ENCODE data around the gene SLC25A47.

Gene SLC25A47

GRCh38 chr14:100320157-100320856 lies 2.8 kb upstream of the SLC25A47 start:
- Histone ChIP-seq H3K4me2 (ENCODE audit: low read depth, low read length) (no peak overlapping the region), H3K79me2 (ENCODE audit: low read length) (no peaks in the 10 kb centered on the region), H3K4me1 (ENCODE audit: low read length) (no peaks in the 10 kb centered on the region), H4K20me1 (ENCODE audit: insufficient read depth, low read length) (no peaks in the 10 kb centered on the region), H3K27me3 (replicated peaks; ENCODE audit: insufficient read depth, low read length) (no peaks in the 10 kb centered on the region), H3K9ac (ENCODE audit: low read length) (no peak overlapping the region), H3K4me3 (ENCODE audit: low read length) (no peak overlapping the region), H3F3A (ENCODE audit: insufficient read depth, low read length) (no peaks in the 10 kb centered on the region), H3K27ac (ENCODE audit: low read length) (no peak overlapping the region), H3K9me3 (replicated peaks; ENCODE audit: insufficient read depth, low read length) (no peaks in the 10 kb centered on the region), H3K36me3 (replicated peaks; ENCODE audit: insufficient read depth, low read length) (no peaks in the 10 kb centered on the region), H3K9me2 (replicated peaks; ENCODE audit: insufficient read depth, low read length) (no peaks in the 10 kb centered on the region), H2AFZ (ENCODE audit: low read length) (no peak overlapping the region)
- no peak for TF ChIP-seq EZH2 (optimal IDR thresholded peaks at IDR 0.05; ENCODE audit: low read depth, low read length)
- TF ChIP-seq, protein P1, sequence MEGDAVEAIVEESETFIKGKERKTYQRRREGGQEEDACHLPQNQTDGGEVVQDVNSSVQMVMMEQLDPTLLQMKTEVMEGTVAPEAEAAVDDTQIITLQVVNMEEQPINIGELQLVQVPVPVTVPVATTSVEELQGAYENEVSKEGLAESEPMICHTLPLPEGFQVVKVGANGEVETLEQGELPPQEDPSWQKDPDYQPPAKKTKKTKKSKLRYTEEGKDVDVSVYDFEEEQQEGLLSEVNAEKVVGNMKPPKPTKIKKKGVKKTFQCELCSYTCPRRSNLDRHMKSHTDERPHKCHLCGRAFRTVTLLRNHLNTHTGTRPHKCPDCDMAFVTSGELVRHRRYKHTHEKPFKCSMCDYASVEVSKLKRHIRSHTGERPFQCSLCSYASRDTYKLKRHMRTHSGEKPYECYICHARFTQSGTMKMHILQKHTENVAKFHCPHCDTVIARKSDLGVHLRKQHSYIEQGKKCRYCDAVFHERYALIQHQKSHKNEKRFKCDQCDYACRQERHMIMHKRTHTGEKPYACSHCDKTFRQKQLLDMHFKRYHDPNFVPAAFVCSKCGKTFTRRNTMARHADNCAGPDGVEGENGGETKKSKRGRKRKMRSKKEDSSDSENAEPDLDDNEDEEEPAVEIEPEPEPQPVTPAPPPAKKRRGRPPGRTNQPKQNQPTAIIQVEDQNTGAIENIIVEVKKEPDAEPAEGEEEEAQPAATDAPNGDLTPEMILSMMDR (IDR thresholded peaks at IDR 0.05; ENCODE audit: low read length): no peak
- no peak for DNase-seq

DNA sequence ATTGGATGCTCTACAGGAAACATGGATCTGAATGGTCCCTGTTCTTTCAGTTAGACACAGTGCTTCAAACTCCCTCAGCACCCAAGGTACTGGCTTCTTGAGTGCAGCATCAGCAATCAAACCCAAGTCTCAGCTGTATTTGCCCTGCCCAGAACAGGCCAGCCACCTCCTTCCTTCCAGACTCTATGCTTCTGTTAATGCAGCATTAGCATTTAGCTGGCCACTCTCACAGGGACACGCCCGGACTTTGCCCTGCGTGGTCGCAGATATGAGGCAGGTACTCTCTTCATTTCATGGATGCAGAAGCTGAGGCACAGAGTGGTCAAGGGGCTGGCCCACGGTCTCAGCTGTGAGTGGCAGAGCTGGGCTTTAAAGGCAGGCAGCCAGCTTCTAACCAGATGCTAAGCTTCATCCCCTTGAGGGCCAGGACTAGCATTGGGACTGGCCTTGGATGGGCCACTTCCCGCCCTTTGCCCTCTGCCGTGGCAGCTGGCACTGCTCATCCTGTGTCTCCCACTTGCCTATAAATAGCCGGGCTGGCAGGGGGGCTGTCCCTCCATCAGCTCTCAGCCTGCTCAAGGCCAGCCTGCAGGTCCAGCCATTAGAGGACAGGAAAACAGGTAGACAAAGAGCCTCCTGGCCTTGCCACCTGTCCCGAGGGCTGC lies 1.5 kb upstream of the SLC25A47 start:
- Histone ChIP-seq H3K36me3 (replicated peaks; ENCODE audit: insufficient read depth, low read length) (no peaks in the 10 kb centered on the region), H3F3A (ENCODE audit: insufficient read depth, low read length) (no peaks in the 10 kb centered on the region), H3K79me2 (ENCODE audit: low read length) (no peaks in the 10 kb centered on the region), H3K27me3 (replicated peaks; ENCODE audit: insufficient read depth, low read length) (no peaks in the 10 kb centered on the region), H3K9ac (ENCODE audit: low read length) (no peak overlapping the region), H3K9me3 (replicated peaks; ENCODE audit: insufficient read depth, low read length) (no peaks in the 10 kb centered on the region), H3K4me2 (ENCODE audit: low read depth, low read length) (no peak overlapping the region), H3K4me3 (ENCODE audit: low read length) (no peak overlapping the region), H3K27ac (ENCODE audit: low read length) (no peak overlapping the region), H3K9me2 (replicated peaks; ENCODE audit: insufficient read depth, low read length) (no peaks in the 10 kb centered on the region), H2AFZ (ENCODE audit: low read length) (no peak overlapping the region), H4K20me1 (ENCODE audit: insufficient read depth, low read length) (no peaks in the 10 kb centered on the region), H3K4me1 (ENCODE audit: low read length) (no peaks in the 10 kb centered on the region)
- TF ChIP-seq, protein P1 (IDR thresholded peaks at IDR 0.05; ENCODE audit: low read length): no peak
- no peak for TF ChIP-seq EZH2phosphoT487 (IDR thresholded peaks at IDR 0.05; ENCODE audit: low read length)
- no peak for TF ChIP-seq EZH2 (optimal IDR thresholded peaks at IDR 0.05; ENCODE audit: low read depth, low read length)
- no peak for DNase-seq

DNA sequence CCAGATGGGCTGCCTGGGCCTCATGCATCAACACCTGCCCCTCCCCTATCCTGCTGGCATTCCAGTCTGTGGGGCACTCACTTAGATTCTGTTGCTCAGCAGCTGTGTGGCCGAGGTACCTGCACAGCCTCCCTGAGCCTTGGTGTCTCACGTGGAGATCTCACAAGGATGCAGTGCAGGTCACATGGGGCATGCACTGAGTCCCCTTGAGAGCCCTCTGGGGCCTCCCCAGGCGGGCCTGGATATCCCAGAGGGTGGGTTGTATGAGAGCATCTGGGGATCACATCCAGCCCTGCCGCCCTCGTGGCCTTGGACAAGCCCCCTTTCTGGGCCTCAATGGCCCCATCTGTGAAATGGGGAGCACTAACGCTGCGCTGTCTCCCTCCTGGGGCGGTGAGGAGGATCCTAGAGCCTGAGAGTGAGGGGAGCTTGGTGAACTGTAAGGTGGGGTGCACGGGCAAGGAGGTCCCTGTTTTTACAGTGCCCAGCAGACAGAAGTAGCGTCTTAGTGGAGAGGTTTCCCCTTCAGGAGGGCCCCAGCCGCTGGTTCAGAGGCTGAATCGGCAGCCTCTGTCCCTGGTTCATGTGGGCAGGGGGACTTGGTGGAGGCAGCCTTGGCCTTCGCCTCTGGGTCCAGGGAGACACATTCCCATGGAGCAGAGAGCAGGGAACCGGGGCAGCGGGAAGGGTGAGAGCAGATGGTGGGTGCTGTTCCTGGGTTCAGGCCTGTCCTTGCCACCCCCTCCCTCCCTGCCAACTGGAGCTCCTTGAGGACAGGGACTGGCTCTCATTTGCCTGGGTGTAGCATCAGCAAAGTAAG lies 791 bp upstream of the SLC25A47 start:
- no peaks in the 10 kb centered on the region for H3K9me2 ChIP-seq (replicated peaks; ENCODE audit: insufficient read depth, low read length)
- no peaks in the 10 kb centered on the region for H3K9me3 ChIP-seq (replicated peaks; ENCODE audit: insufficient read depth, low read length)
- H3K79me2 ChIP-seq (ENCODE audit: low read length): no peaks in the 10 kb centered on the region
- no peaks in the 10 kb centered on the region for H3K36me3 ChIP-seq (replicated peaks; ENCODE audit: insufficient read depth, low read length)
- no peak overlapping the region for H3K9ac ChIP-seq (ENCODE audit: low read length)
- no peak overlapping the region for H3K27ac ChIP-seq (ENCODE audit: low read length)
- DNase-seq: no peak
- TF ChIP-seq EZH2 (optimal IDR thresholded peaks at IDR 0.05; ENCODE audit: low read depth, low read length) (no peak), EZH2phosphoT487 (IDR thresholded peaks at IDR 0.05; ENCODE audit: low read length) (no peak)
- TF ChIP-seq, protein P1 (IDR thresholded peaks at IDR 0.05; ENCODE audit: low read length): no peak
- no peaks in the 10 kb centered on the region for H3K27me3 ChIP-seq (replicated peaks; ENCODE audit: insufficient read depth, low read length)
- H2AFZ ChIP-seq (ENCODE audit: low read length): no peak overlapping the region
- no peak overlapping the region for H3K4me2 ChIP-seq (ENCODE audit: low read depth, low read length)
- H3F3A ChIP-seq (ENCODE audit: insufficient read depth, low read length): no peaks in the 10 kb centered on the region
- no peaks in the 10 kb centered on the region for H4K20me1 ChIP-seq (ENCODE audit: insufficient read depth, low read length)
- no peak overlapping the region for H3K4me3 ChIP-seq (ENCODE audit: low read length)
- no peaks in the 10 kb centered on the region for H3K4me1 ChIP-seq (ENCODE audit: low read length)

Data from MM.1S (cell line).